Measurements from ENCODE around the gene MIDN. TPM values are rescaled to one million over a fixed set of nuclear protein-coding genes. Genes with fewer than 3 reads are reported as not detected.
A peak's percentile ranks its signal among the peaks of the same experiment; 100 is the strongest.

The MIDN gene
- total RNA-seq, 1 experiment from 2014 or later, result 286 TPM

DNA sequence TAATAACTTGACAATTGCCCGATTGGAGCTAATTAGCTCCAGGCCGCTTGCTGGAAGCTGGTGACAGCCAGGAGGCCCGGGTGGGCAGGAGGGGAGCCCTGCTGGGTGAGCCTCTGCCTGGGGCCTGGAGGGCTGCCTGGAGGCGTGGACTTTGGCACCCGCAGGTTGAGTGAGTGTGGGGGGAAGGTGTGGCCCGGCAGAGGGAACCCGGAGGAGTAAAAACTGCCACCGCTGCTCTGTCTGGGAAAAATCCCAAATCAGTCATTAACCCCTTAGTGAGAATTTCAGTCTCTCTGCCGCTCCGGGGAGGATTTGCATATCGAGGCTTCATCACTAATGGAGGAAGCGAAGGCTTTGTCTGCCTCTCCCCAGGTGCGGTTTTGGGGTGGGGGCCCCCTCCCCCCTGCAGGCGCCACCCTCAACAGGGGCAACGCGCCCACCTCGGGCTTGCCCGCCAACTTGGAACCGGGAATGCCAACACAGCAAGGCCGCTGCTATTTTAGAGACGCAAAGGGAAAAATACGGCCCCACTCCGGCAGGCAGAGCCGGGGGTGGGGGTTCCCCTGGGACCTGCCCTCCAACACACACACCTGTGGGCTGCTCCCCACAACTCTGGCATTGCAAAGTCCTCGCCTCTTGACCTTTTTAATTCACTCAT, 43.5 kb downstream of the MIDN start:
- no peaks in the 10 kb centered on the region for H3K27me3 ChIP-seq (ENCODE audit: insufficient read depth, low read length)
- H2BK5ac ChIP-seq (ENCODE audit: insufficient read length, low read length), result no peak overlapping the region
- Mint-ChIP-seq H3K4me3 (peak overlapping the region in 1 of 2 experiments; percentile 23; a peak in 1 of 5 replicates), H3K36me3 (ENCODE audit: insufficient read depth in 1 of 3, low read depth in 3 of 3) (no peaks in the 10 kb centered on the region), H3K9me3 (no peaks in the 10 kb centered on the region), H3K4me1 (peaks cover 0 to 14% of the 10 kb centered on the region in 2 experiments; a peak in 2 of 4 replicates), H3K27me3 (ENCODE audit: low read depth) (peaks cover 13% of the 10 kb centered on the region), H3K27ac (no peak overlapping the region)
- H4K91ac ChIP-seq (ENCODE audit: insufficient read length, low read depth, low read length), result no peak overlapping the region
- H2BK120ac ChIP-seq (ENCODE audit: low read depth, low read length, poor library complexity, severe bottlenecking), result no peak overlapping the region
- H2AK5ac ChIP-seq (ENCODE audit: insufficient read length, low read length), result no peak overlapping the region
- no peak overlapping the region for H3T11ph ChIP-seq (ENCODE audit: low read length)
- no peaks in the 10 kb centered on the region for H3K79me1 ChIP-seq (ENCODE audit: insufficient read depth, low read depth, low read length, poor library complexity, severe bottlenecking)
- no peak overlapping the region for H3K14ac ChIP-seq (ENCODE audit: insufficient read depth, low read length)
- no peak overlapping the region for H3K56ac ChIP-seq (ENCODE audit: insufficient read length, low read depth, low read length)
- H3K4me1 ChIP-seq (ENCODE audit: insufficient read depth, low read length), result no peaks in the 10 kb centered on the region
- H3K9me3 ChIP-seq (ENCODE audit: control insufficient read depth, low read depth, low read length), result no peaks in the 10 kb centered on the region
- H3K23ac ChIP-seq (ENCODE audit: insufficient read length, low read depth, low read length), result no peak overlapping the region
- H3K18ac ChIP-seq (ENCODE audit: insufficient read length, low read depth, low read length), result no peak overlapping the region
- H3K79me2 ChIP-seq (ENCODE audit: insufficient read depth, low read length), result peaks cover 2% of the 10 kb centered on the region; the same call in 1 of the 2 replicates
- no peak overlapping the region for H3K9ac ChIP-seq (ENCODE audit: extremely low read depth, insufficient read length, low read length)
- no peak overlapping the region for H4K8ac ChIP-seq (replicated peaks; ENCODE audit: insufficient read length, low read depth, low read length)
- no peak overlapping the region for H3K4me2 ChIP-seq (ENCODE audit: insufficient read depth, insufficient read length, low read length)
- no peak for DNase-seq
- TF ChIP-seq, protein P1, sequence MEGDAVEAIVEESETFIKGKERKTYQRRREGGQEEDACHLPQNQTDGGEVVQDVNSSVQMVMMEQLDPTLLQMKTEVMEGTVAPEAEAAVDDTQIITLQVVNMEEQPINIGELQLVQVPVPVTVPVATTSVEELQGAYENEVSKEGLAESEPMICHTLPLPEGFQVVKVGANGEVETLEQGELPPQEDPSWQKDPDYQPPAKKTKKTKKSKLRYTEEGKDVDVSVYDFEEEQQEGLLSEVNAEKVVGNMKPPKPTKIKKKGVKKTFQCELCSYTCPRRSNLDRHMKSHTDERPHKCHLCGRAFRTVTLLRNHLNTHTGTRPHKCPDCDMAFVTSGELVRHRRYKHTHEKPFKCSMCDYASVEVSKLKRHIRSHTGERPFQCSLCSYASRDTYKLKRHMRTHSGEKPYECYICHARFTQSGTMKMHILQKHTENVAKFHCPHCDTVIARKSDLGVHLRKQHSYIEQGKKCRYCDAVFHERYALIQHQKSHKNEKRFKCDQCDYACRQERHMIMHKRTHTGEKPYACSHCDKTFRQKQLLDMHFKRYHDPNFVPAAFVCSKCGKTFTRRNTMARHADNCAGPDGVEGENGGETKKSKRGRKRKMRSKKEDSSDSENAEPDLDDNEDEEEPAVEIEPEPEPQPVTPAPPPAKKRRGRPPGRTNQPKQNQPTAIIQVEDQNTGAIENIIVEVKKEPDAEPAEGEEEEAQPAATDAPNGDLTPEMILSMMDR (conservative IDR thresholded peaks at IDR 0.05), result no peak
- H3K27ac ChIP-seq (ENCODE audit: insufficient read length, low read depth, low read length), result no peak overlapping the region
- no peak overlapping the region for H2AFZ ChIP-seq (ENCODE audit: low read length)
- no CpG with 5 or more reads among the region's 25 CpGs for WGBS (ENCODE audit: extremely low coverage, insufficient read length, low lambda C conversion rate)
- H3K4ac ChIP-seq (ENCODE audit: low read depth, low read length), result no peak overlapping the region
- H2BK15ac ChIP-seq (ENCODE audit: low read depth, low read length), result no peak overlapping the region
- H3K23me2 ChIP-seq (ENCODE audit: insufficient read length, low read depth, low read length, poor library complexity, severe bottlenecking), result no peaks in the 10 kb centered on the region
- H2BK12ac ChIP-seq (ENCODE audit: insufficient read length, low read depth, low read length), result no peak overlapping the region
- H4K5ac ChIP-seq (ENCODE audit: insufficient read length, low read depth, low read length), result no peak overlapping the region
- no peaks in the 10 kb centered on the region for H4K20me1 ChIP-seq (ENCODE audit: control insufficient read depth, insufficient read depth, insufficient read length)
- H2BK20ac ChIP-seq (ENCODE audit: low read depth, low read length, poor library complexity, severe bottlenecking), result no peak overlapping the region

All from H9 (cell line).